Smooth muscle cell of bladder (primary cell): ENCODE data around the gene KIDINS220. TPM values are rescaled to one million over a fixed set of nuclear protein-coding genes. Genes with fewer than 3 reads are reported as not detected.

ENCODE experiments used
- total RNA-seq: library from RNA; depleted of rRNA; stranded (reverse); fragments of >200 nt; gene quantifications from 2 replicates; pipeline ENCODE4 v1.2.3, GENCODE V29; 2014

The KIDINS220 gene
- total RNA-seq: 64.0 and 80.2 TPM in 2 replicates

GRCh38 chr2:8836971-8837794 is at the start of gene KIDINS220:
Gene KIDINS220, minus strand, starts transcription at chr2:8837613. Its CDS starts 10,520 bp downstream, at chr2:8827093.

GRCh38 chr2:8681786-8682692 is 155.4 kb downstream of the KIDINS220 start, which contains the start of gene ID2:
Gene ID2, plus strand, starts transcription at chr2:8682056. Its CDS starts 110 bp downstream, at chr2:8682166.

Other genes with a start within 250 kb of the KIDINS220 start
- 164 and 461 TPM in 2 replicates for gene ID2, start 155.6 kb downstream of the KIDINS220 start, total RNA-seq
- 38.8 and 39.4 TPM in 2 replicates for gene MBOAT2, start 166.1 kb upstream of the KIDINS220 start, total RNA-seq